ENCODE measurements around the gene NDRG2. TPM values are rescaled to one million over a fixed set of nuclear protein-coding genes. Genes with fewer than 3 reads are reported as not detected.
"Not testable (repeated sequence)": the region's sequence is repeated elsewhere in the genome, so short reads cannot be mapped to it uniquely, and the experiment has no call there.

Gene NDRG2
- total RNA-seq, 4 donors from 2014 or later: 269 to 433 (median 295) TPM

- peaks cover 54% of the 10 kb centered on the region for H3K36me3 ChIP-seq
- peaks cover 42% of the 10 kb centered on the region for H3K4me1 ChIP-seq
- no peak for DNase-seq (ENCODE audit: low spot score in 2 of 2)
- H3K4me3 ChIP-seq: no peak overlapping the region
- H3K27me3 ChIP-seq: no peaks in the 10 kb centered on the region
- H3K27ac ChIP-seq: no peak overlapping the region
- TF ChIP-seq EP300 (IDR thresholded peaks at IDR 0.05): no peak
- no peak for TF ChIP-seq POLR2A (IDR thresholded peaks at IDR 0.05)
- no peak for TF ChIP-seq CTCF (IDR thresholded peaks at IDR 0.05)
- TF ChIP-seq POLR2AphosphoS5 (IDR thresholded peaks at IDR 0.05): no peak
- 87% methylated on average over 14 of the region's 14 CpGs for WGBS
- H3K9me3 ChIP-seq: no peaks in the 10 kb centered on the region
Measured at GRCh38 chr14:20996521-20996920, 28.3 kb downstream of the NDRG2 start.

DNA sequence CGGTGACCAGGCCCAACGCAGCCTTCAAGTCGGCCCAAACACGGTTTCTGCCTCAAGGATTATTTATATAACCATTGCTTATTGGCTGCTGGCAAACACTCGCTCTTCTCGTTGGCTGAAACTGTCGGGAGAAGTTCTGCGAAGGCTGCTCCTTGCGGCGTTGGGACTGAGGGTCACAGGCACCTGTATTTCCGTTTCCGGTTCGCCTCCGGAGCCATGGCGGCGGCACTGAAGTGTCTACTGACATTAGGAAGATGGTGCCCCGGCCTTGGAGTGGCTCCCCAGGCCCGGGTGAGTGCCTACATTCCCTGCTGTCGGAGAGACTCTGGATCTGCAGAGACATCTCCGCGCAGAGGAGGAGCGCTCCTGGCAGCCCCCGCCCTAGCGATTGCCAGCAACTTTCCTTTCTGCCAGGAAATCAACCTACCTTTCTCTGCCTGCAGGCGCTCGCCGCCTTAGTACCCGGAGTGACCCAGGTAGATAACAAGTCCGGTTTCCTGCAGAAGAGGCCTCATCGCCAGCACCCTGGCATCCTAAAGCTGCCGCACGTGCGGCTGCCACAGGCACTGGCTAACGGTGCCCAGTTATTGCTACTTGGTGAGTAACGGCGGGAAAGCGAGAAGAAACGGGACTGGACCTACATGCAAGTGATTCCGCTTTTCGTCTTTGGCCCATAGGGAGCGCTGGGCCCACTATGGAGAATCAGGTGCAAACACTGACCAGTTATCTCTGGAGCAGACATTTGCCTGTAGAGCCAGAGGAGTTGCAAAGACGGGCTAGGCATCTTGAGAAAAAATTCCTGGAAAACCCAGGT lies 34.9 kb downstream of the NDRG2 start, which contains the start of gene METTL17:
Gene METTL17 (plus strand): TSS at position 194 of the 814 bp plus-strand sequence. CDS start 23 bp downstream, at position 217.
- peaks cover 51% of the 10 kb centered on the region for H3K4me1 ChIP-seq
- no peaks in the 10 kb centered on the region for H3K9me3 ChIP-seq
- H3K4me3 ChIP-seq: peak within 1 kb of the TSS; percentile 78
- TF ChIP-seq POLR2A (IDR thresholded peaks at IDR 0.05): peak in 1 of 2 donors; percentile 61
- TF ChIP-seq CTCF (IDR thresholded peaks at IDR 0.05): peak in 1 of 2 donors; percentile 13
- peak in 1 of 3 donors; percentile 40 for TF ChIP-seq POLR2AphosphoS5 (IDR thresholded peaks at IDR 0.05)
- TF ChIP-seq EP300 (IDR thresholded peaks at IDR 0.05): no peak
- peak; percentile 96 for DNase-seq (ENCODE audit: low spot score in 2 of 2)
- peaks cover 29% of the 10 kb centered on the region for H3K36me3 ChIP-seq
- under 1% methylated on average over 24 of the region's 42 CpGs for WGBS
- peak within 1 kb of the TSS; percentile 89 for H3K27ac ChIP-seq
- H3K27me3 ChIP-seq: no peaks in the 10 kb centered on the region

DNA sequence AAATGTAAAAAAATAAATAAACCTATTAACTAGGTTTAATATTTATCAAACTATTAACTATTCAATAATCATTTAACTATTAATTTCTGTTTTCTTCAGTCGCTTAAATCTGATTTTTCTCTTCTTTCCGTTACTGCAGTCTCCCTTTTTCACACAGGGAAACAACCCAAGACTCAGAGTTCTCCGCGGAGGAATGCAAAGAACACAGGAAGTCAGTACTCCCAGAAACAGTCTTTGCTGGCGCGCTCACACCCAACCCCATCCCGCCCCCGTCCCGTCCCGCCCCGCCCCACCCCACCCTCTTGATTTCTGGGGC lies 35.4 kb downstream of the NDRG2 start:
- H3K36me3 ChIP-seq: peaks cover 23% of the 10 kb centered on the region
- peaks cover 51% of the 10 kb centered on the region for H3K4me1 ChIP-seq
- no peaks in the 10 kb centered on the region for H3K27me3 ChIP-seq
- H3K9me3 ChIP-seq: no peaks in the 10 kb centered on the region
- peak overlapping the region; percentile 78 for H3K4me3 ChIP-seq
- TF ChIP-seq EP300 (IDR thresholded peaks at IDR 0.05) (no peak), POLR2A (IDR thresholded peaks at IDR 0.05) (no peak), CTCF (IDR thresholded peaks at IDR 0.05) (no peak), POLR2AphosphoS5 (IDR thresholded peaks at IDR 0.05) (no peak)
- WGBS: under 1% methylated on average over 11 of the region's 11 CpGs
- no peak for DNase-seq (ENCODE audit: low spot score in 2 of 2)
- peak overlapping the region; percentile 89 for H3K27ac ChIP-seq

GRCh38 chr14:20988717-20989470 lies 36.0 kb downstream of the NDRG2 start:
- H3K27ac ChIP-seq: peak overlapping the region; percentile 89
- no peak for DNase-seq (ENCODE audit: low spot score in 2 of 2)
- peaks cover 51% of the 10 kb centered on the region for H3K4me1 ChIP-seq
- no peaks in the 10 kb centered on the region for H3K9me3 ChIP-seq
- 83% methylated on average over 15 of the region's 15 CpGs for WGBS
- TF ChIP-seq CTCF (IDR thresholded peaks at IDR 0.05) (no peak), EP300 (IDR thresholded peaks at IDR 0.05) (no peak), POLR2A (IDR thresholded peaks at IDR 0.05) (no peak), POLR2AphosphoS5 (IDR thresholded peaks at IDR 0.05) (no peak)
- H3K4me3 ChIP-seq: peak overlapping the region; percentile 78
- H3K36me3 ChIP-seq: peaks cover 18% of the 10 kb centered on the region
- H3K27me3 ChIP-seq: no peaks in the 10 kb centered on the region

- H3K36me3 ChIP-seq: no peaks in the 10 kb centered on the region
- H3K9me3 ChIP-seq: no peaks in the 10 kb centered on the region
- peaks cover 46% of the 10 kb centered on the region for H3K4me1 ChIP-seq
- no peak for DNase-seq (ENCODE audit: low spot score in 2 of 2)
- 18% methylated on average over 2 of the region's 2 CpGs for WGBS
- H3K27ac ChIP-seq: peak overlapping the region; percentile 52
- TF ChIP-seq EP300 (IDR thresholded peaks at IDR 0.05): no peak
- no peak for TF ChIP-seq POLR2AphosphoS5 (IDR thresholded peaks at IDR 0.05)
- TF ChIP-seq CTCF (IDR thresholded peaks at IDR 0.05): no peak
- no peak for TF ChIP-seq POLR2A (IDR thresholded peaks at IDR 0.05)
- H3K4me3 ChIP-seq: no peak overlapping the region
- no peaks in the 10 kb centered on the region for H3K27me3 ChIP-seq
Measured at GRCh38 chr14:20986811-20987210, 38.0 kb downstream of the NDRG2 start.

DNA sequence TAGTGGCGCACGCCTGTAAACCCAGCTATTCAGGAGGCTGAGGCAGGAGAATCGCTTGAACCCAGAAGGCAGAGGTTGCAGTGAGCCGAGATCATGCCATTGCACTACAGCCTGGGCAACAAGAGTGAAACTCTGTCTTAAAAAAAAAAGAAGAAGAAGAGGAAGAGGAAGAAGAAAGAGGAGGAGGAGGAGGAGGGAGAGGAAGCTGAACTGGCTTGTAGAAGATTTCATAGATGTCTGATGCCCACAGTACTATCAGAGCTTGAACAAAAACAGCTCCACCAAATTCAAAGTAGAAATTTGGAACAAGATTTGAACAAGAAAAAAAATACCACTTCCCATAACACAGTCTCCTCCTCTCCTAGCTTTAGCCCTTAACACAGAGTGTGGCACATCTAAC lies 39.2 kb downstream of the NDRG2 start:
- H3K27me3 ChIP-seq; H3K4me3 ChIP-seq; H3K27ac ChIP-seq; DNase-seq (ENCODE audit: low spot score in 2 of 2); H3K36me3 ChIP-seq; H3K9me3 ChIP-seq: not testable (repeated sequence)
- H3K4me1 ChIP-seq: peaks cover 35% of the 10 kb centered on the region
- 92% methylated on average over 4 of the region's 4 CpGs for WGBS
